Fibroblast of lung (primary cell): ENCODE measurements around the gene UBE2U.

Experiments
- EZH2 ChIP-seq: IDR thresholded peaks from 2 replicates; pipeline ENCODE4 v1.5.1; 2012; ENCODE audit warnings: low read length, control low read depth, mild to moderate bottlenecking; ENCODE audit errors: missing control alignments
- TF ChIP-seq, protein P1 (sequence below), 2 donors: IDR thresholded peaks in 1 of 2; conservative IDR thresholded peaks in 1 of 2; 1 replicate in 1 of 2; 2 replicates in 1 of 2; pipeline ENCODE4 v1.5.1; 2011 to 2012; ENCODE audit warnings: low read length in 2 of 2, control low read depth in 1 of 2, inconsistent platforms in 1 of 2, low read depth in 1 of 2, mild to moderate bottlenecking in 1 of 2

DNA sequence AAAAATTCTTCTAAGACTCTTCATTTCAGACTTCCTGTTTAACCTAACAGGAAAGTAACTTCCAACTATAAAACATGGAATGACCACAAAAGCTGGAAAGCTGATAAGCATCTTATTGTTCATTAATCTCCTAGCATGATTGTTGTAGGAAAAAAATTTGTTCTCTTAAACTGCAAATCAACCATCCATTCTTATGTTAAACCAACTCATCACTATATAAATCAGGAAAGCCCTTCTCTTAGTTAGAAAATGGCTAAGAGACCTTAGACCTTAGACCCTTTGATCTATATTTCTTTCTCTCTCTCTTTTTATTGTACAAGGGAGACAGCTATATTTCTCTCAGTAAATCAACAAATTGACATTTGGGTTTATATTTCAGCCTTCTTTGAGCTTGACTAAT lies 101.4 kb downstream of the UBE2U start:
- TF ChIP-seq, protein P1, sequence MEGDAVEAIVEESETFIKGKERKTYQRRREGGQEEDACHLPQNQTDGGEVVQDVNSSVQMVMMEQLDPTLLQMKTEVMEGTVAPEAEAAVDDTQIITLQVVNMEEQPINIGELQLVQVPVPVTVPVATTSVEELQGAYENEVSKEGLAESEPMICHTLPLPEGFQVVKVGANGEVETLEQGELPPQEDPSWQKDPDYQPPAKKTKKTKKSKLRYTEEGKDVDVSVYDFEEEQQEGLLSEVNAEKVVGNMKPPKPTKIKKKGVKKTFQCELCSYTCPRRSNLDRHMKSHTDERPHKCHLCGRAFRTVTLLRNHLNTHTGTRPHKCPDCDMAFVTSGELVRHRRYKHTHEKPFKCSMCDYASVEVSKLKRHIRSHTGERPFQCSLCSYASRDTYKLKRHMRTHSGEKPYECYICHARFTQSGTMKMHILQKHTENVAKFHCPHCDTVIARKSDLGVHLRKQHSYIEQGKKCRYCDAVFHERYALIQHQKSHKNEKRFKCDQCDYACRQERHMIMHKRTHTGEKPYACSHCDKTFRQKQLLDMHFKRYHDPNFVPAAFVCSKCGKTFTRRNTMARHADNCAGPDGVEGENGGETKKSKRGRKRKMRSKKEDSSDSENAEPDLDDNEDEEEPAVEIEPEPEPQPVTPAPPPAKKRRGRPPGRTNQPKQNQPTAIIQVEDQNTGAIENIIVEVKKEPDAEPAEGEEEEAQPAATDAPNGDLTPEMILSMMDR (conservative IDR thresholded peaks at IDR 0.05 in 1 of 2, IDR thresholded peaks at IDR 0.05 in 1 of 2; ENCODE audit: low read depth in 1 of 2, low read length in 2 of 2) = no peak
- TF ChIP-seq EZH2 = no peak
